Stimulated activated naive CD4-positive, alpha-beta T cell (primary cell): ENCODE results near the gene CLCN1.
"Not testable (repeated sequence)": the region's sequence is repeated elsewhere in the genome, so short reads cannot be mapped to it uniquely, and the experiment has no call there.

Experiments
- DNase-seq, 6 experiments: peaks; one replicate each; lab custom pipeline; 2025; lab: John Stamatoyannopoulos, UW

The CLCN1 gene

DNA sequence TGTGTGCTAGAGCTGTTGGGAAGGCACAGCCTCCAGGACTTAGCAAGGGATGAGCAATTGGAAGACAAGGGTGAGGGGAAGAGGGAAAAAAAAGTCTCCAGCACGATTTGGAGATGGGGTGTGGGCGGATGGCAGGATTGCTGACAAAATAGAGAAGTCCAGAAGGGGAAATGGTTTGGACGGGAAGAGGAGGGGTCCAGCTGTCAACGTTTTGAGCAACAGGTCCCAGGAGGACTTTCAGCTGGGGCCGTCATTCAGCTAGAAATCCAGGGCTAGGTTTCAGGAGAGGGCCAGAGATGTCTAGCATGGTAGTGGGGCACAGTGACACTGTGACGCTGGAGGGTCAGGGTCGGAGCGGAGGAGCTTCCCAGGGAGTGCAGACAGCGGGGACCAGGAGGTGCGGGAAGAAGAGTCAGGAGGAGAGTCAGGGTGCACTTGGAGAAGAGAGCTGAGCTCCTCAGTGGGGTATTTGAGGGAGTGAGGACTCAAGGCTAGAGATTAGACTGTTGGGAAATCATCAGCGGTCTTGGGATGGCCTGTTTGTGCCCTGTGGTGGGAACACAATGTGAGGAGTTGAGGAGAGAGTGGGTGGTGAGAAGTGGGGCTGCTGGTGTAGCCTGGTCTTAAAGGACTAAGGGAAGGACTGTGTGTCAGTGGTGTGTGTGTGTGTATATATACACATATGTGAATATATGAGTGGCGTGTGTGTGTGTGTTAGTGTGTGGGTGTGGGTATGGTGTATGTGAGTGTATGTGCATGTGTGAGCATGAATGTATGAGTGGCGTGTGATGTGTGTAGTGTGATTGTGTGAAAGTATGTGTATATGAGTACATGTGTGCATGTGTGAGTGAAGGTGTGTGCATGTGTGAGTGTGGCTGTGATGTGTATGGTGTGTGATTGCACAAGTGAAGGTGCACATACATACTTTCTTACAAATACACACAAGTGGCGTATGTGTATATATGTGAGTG is 69.0 kb downstream of the CLCN1 start:
- no peak for DNase-seq

DNA sequence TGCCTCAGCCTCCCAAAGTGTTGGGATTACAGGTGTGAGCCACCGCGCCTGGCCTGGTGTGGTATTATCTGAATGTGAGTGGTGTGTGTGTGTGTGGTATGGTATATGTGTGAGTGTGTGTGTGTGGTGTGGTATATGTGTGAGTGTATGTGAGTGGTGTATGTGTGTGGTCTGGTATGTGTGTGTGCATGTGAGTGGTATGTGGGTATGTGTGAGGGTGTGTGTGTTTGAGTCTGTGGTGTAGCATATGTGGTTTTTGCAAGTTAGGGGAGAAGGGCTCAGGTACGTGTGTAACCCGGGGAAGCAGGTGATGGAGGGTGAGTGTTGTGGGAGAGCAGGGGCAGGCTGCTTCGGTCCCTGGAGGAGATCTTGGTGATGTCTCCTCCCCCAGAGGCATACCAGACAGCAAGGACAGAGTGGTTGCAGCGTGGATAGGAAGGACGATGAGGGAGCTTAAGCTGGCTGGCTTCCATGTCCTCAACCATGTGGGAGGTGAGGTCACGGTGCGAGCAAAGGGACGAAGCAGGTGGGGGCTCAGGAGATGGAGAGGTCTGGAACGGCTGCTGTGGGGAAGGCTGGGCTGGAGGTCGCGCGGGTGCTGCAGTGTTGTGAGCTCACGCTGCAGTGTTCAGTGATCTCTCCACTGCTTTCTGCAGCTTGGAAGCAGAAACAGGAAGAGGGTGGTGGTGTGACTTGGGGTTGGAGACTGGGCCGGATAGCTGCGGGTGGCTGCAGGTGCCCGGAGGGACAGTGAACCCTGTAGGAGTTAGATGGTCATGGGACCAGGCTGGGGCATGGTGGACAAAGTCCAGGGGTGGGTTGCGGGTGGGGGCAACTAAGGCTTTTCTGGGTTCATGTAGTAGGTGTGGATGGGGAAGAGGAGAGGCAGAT is 70.2 kb downstream of the CLCN1 start:
- peak in 4 of 6 experiments; percentile 26 to 62 (median 42) for DNase-seq

GRCh38 chr7:143387156-143387975 is 71.5 kb downstream of the CLCN1 start:
- DNase-seq, result no peak

GRCh38 chr7:143388051-143388450 is 72.1 kb downstream of the CLCN1 start:
- DNase-seq, result no peak

DNA sequence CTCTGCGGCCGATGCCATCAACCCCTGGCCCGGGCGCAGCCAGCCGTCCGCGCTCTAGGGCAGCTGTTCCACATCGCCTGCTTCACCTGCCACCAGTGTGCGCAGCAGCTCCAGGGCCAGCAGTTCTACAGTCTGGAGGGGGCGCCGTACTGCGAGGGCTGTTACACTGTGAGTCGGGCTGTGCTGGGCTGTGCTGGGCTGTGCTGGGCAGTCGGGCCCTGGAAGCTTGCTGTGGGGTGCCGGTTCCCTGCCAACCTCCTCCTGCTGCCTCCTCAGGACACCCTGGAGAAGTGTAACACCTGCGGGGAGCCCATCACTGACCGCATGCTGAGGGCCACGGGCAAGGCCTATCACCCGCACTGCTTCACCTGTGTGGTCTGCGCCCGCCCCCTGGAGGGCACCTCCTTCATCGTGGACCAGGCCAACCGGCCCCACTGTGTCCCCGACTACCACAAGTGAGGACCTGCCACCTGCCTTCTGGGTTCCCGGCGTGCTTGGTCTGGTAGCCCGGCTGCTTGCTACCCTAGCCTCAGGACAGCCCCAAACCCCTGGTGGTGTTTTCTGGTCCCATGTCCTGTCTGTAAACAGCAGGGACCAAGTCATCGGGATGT is 72.7 kb downstream of the CLCN1 start:
- no peak for DNase-seq

GRCh38 chr7:143389316-143390103 is 73.6 kb downstream of the CLCN1 start:
- no peak for DNase-seq

DNA sequence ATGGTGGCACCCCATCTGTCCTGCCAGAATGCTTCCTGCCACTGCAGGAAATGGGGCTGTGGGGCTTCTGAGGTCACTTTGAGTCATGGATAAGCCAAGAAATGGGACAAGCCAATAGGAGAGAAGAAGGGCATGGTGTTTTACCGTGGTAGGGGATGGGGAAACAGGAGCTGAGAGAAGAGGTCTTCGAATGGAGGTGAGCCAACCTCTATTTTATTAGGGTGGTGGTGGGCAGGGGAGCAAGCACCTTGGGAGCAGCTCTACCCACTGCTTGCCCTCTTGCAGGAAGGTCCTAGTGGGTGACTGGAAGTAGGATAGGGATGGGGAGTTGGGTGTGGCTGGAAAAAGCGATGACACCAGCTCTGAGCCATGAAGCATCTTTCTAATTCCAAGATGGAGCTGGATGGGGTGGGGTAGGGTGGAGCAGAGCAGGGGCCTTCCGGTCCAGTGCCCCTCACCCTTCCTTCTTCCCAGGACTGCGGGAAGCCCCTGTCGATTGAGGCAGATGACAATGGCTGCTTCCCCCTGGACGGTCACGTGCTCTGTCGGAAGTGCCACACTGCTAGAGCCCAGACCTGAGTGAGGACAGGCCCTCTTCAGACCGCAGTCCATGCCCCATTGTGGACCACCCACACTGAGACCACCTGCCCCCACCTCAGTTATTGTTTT is 74.3 kb downstream of the CLCN1 start:
- DNase-seq, result no peak

DNA sequence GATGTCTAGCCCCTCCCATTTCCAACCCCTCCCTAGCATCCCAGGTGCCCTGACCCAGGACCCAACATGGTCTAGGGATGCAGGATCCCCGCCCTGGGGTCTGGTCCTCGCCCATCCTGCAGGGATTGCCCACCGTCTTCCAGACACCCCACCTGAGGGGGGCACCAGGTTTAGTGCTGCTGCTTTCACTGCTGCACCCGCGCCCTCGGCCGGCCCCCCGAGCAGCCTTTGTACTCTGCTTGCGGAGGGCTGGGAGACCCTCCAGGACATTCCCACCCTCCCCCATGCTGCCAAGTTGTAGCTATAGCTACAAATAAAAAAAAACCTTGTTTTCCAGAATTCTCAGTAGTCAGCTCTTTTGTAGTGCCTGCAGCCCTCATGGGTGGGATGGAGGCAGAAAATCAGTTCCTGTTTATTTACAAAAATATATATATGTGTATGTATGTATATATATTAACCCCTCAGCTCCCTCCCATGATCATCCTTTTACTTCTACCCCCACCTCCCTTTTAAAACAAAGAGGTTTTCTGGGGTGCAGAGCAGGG is 74.9 kb downstream of the CLCN1 start:
- DNase-seq, result no peak

GRCh38 chr7:143391462-143392404 is 75.8 kb downstream of the CLCN1 start:
- DNase-seq, result no peak

DNA sequence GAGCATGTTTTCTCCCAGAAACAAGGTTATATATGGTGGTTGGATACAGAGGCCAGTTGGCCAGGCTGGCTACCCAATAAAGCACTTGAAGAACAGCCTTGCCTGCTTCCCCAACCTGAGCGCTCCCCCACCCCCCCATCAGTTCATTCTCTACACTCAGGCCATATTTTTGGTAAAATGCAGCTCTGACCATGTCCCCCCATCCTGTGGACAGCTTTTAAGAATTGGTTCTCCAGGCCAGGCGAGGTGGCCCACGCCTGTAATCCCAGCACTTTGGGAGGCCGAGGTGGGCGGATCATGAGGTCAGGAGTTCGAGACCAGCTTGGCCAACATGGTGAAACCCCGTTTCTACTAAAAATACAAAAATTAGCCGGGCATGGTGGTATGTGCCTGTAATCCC is 76.5 kb downstream of the CLCN1 start:
- DNase-seq, result not testable (repeated sequence)

GRCh38 chr7:143392875-143393266 is 77.0 kb downstream of the CLCN1 start:
- DNase-seq, result no peak

GRCh38 chr7:143393267-143394041 is 77.5 kb downstream of the CLCN1 start:
- no peak for DNase-seq

GRCh38 chr7:143394068-143394467 is 78.2 kb downstream of the CLCN1 start:
- DNase-seq, result no peak

GRCh38 chr7:143394777-143395176 is 78.9 kb downstream of the CLCN1 start:
- DNase-seq, result no peak

DNA sequence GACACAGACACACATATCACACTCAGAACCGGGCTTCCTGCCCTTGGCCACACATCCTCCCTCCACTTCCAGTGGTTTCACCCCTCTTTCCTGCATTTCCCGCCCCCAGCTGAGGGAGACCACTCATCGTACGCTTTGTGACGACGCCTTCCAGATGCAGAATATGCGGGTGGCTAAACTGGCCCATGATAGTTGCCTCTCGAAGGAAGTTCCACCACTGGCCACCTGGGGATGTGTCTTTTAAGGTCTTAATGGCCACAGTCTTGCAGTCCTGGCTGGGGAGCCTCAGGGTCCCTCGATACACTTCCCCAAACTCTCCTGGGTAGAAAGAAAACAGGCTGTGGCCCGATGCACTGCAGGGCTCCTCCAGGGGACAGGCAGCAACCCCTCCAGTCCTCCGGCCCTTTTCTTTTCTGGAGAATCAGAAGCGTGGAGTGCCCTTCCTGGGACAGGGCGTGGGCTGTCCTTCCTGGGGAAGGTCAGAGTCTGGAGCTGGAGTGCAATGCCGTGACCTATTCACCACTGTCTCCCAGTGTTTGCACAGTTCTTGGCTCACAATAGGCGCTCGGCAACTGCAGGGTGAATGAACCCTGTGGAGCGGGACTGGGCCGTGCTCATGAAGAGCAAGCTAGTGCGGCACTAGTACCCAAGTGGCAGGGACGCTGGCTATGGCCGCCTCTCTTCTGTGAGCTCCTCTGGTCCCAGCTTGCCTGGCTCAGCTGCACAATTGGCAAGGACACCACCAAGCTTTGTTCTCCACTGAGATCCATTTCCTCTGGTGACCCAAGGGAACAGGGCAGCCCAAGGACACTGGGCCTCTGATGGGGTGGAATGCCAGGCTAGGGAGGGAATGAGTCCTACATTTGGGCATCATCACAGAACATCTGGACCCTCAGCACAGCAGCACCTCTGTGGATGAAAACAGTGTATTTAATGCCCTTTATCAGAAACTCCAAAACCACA is 79.6 kb downstream of the CLCN1 start:
- DNase-seq, result no peak

- no peak for DNase-seq
Measured at GRCh38 chr7:143396182-143396581, 80.3 kb downstream of the CLCN1 start.
